ENCODE measurements around the gene ELOA. TPM values are rescaled to one million over a fixed set of nuclear protein-coding genes. Genes with fewer than 3 reads are reported as not detected.

Gene ELOA
- total RNA-seq, 1 donor from 2014 or later: 58.1 TPM

DNA sequence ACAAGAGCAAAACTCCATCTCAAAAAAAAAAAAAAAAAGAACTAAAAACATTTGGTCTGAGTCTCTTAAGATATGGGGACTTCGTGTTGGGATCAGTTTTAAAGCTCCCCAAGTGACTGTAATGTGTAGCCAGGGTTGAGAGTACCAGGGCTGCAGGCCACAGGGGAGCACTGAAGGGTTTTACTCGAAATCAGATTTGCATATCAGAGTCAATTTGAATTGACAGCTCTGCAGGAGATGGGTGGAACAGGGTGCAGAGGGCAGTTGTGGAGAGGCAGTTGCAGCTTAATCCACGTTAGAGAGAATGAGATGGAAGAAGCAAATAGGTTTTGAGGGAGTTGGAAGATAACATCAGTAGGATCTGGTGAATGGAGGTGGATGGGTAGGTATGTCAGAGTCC lies 20.6 kb upstream of the ELOA start:
- FAIRE-seq (no peak), DNase-seq (ENCODE audit: low read depth) (no peak)
- Histone ChIP-seq H3K36me3 (ENCODE audit: insufficient read depth, low read length) (no peaks in the 10 kb centered on the region), H3K4me1 (ENCODE audit: insufficient read depth, low read length) (peaks cover 3% of the 10 kb centered on the region), H3K9ac (ENCODE audit: low read length) (no peak overlapping the region), H3K4me3 (ENCODE audit: insufficient read depth, low read depth, low read length) (no peak overlapping the region), H2AFZ (ENCODE audit: low read depth, low read length) (no peak overlapping the region), H3K4me2 (ENCODE audit: low read length) (no peak overlapping the region), H3K79me2 (ENCODE audit: insufficient read depth, low read length) (peaks cover 37% of the 10 kb centered on the region), H3K27ac (ENCODE audit: low read depth, low read length) (no peak overlapping the region), H3K27me3 (ENCODE audit: insufficient read depth, low read length) (no peaks in the 10 kb centered on the region), H4K20me1 (ENCODE audit: insufficient read depth, low read length) (peaks cover 47% of the 10 kb centered on the region), H3K9me3 (ENCODE audit: insufficient read depth, low read depth, low read length) (no peaks in the 10 kb centered on the region)
- no peak overlapping the region for H3K27ac Mint-ChIP-seq (ENCODE audit: unreplicated experiment)
- no peak overlapping the region for H3K4me3 Mint-ChIP-seq (ENCODE audit: unreplicated experiment)
- no peaks in the 10 kb centered on the region for H3K27me3 Mint-ChIP-seq (ENCODE audit: low read depth, unreplicated experiment)
- TF ChIP-seq EZH2 (IDR thresholded peaks at IDR 0.05; ENCODE audit: insufficient read depth, low read length): no peak
- H3K36me3 Mint-ChIP-seq (ENCODE audit: low read depth, unreplicated experiment): peaks cover 6% of the 10 kb centered on the region
- peaks cover 8% of the 10 kb centered on the region for H3K4me1 Mint-ChIP-seq (ENCODE audit: low read depth, unreplicated experiment)
- H3K9me3 Mint-ChIP-seq (ENCODE audit: unreplicated experiment): no peaks in the 10 kb centered on the region

DNA sequence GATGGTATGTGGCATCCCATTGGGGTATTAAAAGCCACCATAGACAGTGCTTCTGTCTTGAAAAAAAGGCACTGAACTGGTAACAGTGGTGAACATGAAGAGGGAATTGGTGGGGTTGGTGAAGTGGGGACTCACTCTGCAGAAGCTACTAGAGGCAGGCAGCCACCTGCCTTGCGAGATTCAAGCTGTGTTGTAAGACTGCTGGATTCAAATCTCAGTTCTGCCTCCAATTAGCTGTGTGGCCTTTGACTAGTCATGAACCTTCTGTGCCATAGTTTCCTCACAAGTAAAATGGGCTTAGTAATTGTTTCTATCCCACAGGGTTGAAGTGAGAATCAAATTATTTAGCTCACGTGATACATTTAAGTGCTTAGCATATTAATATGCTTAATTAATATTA lies 16.6 kb upstream of the ELOA start:
- Histone ChIP-seq H4K20me1 (ENCODE audit: insufficient read depth, low read length) (peaks cover 41% of the 10 kb centered on the region), H3K27ac (ENCODE audit: low read depth, low read length) (no peak overlapping the region), H3K4me2 (ENCODE audit: low read length) (no peak overlapping the region), H3K9ac (ENCODE audit: low read length) (no peak overlapping the region), H3K4me1 (ENCODE audit: insufficient read depth, low read length) (no peaks in the 10 kb centered on the region), H3K4me3 (ENCODE audit: insufficient read depth, low read depth, low read length) (no peak overlapping the region), H3K9me3 (ENCODE audit: insufficient read depth, low read depth, low read length) (no peaks in the 10 kb centered on the region), H3K36me3 (ENCODE audit: insufficient read depth, low read length) (no peaks in the 10 kb centered on the region), H3K27me3 (ENCODE audit: insufficient read depth, low read length) (no peaks in the 10 kb centered on the region), H2AFZ (ENCODE audit: low read depth, low read length) (no peak overlapping the region), H3K79me2 (ENCODE audit: insufficient read depth, low read length) (peaks cover 17% of the 10 kb centered on the region)
- H3K27me3 Mint-ChIP-seq (ENCODE audit: low read depth, unreplicated experiment): no peaks in the 10 kb centered on the region
- H3K9me3 Mint-ChIP-seq (ENCODE audit: unreplicated experiment): no peaks in the 10 kb centered on the region
- H3K4me3 Mint-ChIP-seq (ENCODE audit: unreplicated experiment): no peak overlapping the region
- no peak for FAIRE-seq
- peaks cover 7% of the 10 kb centered on the region for H3K36me3 Mint-ChIP-seq (ENCODE audit: low read depth, unreplicated experiment)
- DNase-seq (ENCODE audit: low read depth): no peak
- H3K27ac Mint-ChIP-seq (ENCODE audit: unreplicated experiment): no peak overlapping the region
- H3K4me1 Mint-ChIP-seq (ENCODE audit: low read depth, unreplicated experiment): peaks cover 4% of the 10 kb centered on the region
- TF ChIP-seq EZH2 (IDR thresholded peaks at IDR 0.05; ENCODE audit: insufficient read depth, low read length): no peak
- TF ChIP-seq, protein P1, sequence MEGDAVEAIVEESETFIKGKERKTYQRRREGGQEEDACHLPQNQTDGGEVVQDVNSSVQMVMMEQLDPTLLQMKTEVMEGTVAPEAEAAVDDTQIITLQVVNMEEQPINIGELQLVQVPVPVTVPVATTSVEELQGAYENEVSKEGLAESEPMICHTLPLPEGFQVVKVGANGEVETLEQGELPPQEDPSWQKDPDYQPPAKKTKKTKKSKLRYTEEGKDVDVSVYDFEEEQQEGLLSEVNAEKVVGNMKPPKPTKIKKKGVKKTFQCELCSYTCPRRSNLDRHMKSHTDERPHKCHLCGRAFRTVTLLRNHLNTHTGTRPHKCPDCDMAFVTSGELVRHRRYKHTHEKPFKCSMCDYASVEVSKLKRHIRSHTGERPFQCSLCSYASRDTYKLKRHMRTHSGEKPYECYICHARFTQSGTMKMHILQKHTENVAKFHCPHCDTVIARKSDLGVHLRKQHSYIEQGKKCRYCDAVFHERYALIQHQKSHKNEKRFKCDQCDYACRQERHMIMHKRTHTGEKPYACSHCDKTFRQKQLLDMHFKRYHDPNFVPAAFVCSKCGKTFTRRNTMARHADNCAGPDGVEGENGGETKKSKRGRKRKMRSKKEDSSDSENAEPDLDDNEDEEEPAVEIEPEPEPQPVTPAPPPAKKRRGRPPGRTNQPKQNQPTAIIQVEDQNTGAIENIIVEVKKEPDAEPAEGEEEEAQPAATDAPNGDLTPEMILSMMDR (IDR thresholded peaks at IDR 0.05; ENCODE audit: insufficient read depth, low read depth, low read length): no peak

- Mint-ChIP-seq H3K9me3 (ENCODE audit: unreplicated experiment) (peaks cover under 1% of the 10 kb centered on the region), H3K27ac (ENCODE audit: unreplicated experiment) (no peak overlapping the region), H3K4me1 (ENCODE audit: low read depth, unreplicated experiment) (peaks cover 8% of the 10 kb centered on the region), H3K4me3 (ENCODE audit: unreplicated experiment) (no peak overlapping the region), H3K36me3 (ENCODE audit: low read depth, unreplicated experiment) (peaks cover 9% of the 10 kb centered on the region), H3K27me3 (ENCODE audit: low read depth, unreplicated experiment) (no peaks in the 10 kb centered on the region)
- H3K27me3 ChIP-seq (ENCODE audit: insufficient read depth, low read length): no peaks in the 10 kb centered on the region
- H3K36me3 ChIP-seq (ENCODE audit: insufficient read depth, low read length): no peaks in the 10 kb centered on the region
- no peaks in the 10 kb centered on the region for H3K9me3 ChIP-seq (ENCODE audit: insufficient read depth, low read depth, low read length)
- H2AFZ ChIP-seq (ENCODE audit: low read depth, low read length): no peak overlapping the region
- no peak for FAIRE-seq
- TF ChIP-seq, protein P1 (IDR thresholded peaks at IDR 0.05; ENCODE audit: insufficient read depth, low read depth, low read length): no peak
- no peak for TF ChIP-seq EZH2 (IDR thresholded peaks at IDR 0.05; ENCODE audit: insufficient read depth, low read length)
- H3K4me3 ChIP-seq (ENCODE audit: insufficient read depth, low read depth, low read length): no peak overlapping the region
- no peak overlapping the region for H3K27ac ChIP-seq (ENCODE audit: low read depth, low read length)
- no peak overlapping the region for H3K9ac ChIP-seq (ENCODE audit: low read length)
- peaks cover 4% of the 10 kb centered on the region for H3K4me1 ChIP-seq (ENCODE audit: insufficient read depth, low read length)
- H3K79me2 ChIP-seq (ENCODE audit: insufficient read depth, low read length): peaks cover 17% of the 10 kb centered on the region
- H4K20me1 ChIP-seq (ENCODE audit: insufficient read depth, low read length): peaks cover 41% of the 10 kb centered on the region
- H3K4me2 ChIP-seq (ENCODE audit: low read length): no peak overlapping the region
- no peak for DNase-seq (ENCODE audit: low read depth)
These were observed 15.9 kb upstream of the ELOA start for GRCh38 chr1:23727362-23727811.

All from astrocyte (in vitro differentiated cells and primary cell).